H1 (cell line): ENCODE data around the gene BTG2. TPM values are rescaled to one million over a fixed set of nuclear protein-coding genes. Genes with fewer than 3 reads are reported as not detected.

ENCODE experiments used
- CTCF ChIA-PET: fragments of 300-600 bp; sonication (Branson Sonifier 250); formaldehyde crosslinking; loops from one replicate; lab custom pipeline; 2021; ENCODE audit not compliant: partially characterized antibody; lab: Charles Lee
- POLR2A ChIA-PET: fragments of 300-600 bp; sonication (Branson Sonifier 250); formaldehyde crosslinking; loops from one replicate; lab custom pipeline; 2021; ENCODE audit warnings: inconsistent platforms; ENCODE audit not compliant: partially characterized antibody; lab: Charles Lee
- DNase-seq, 2 experiments: peaks; one replicate each; pipeline versions ENCODE4 v3.0.0 to v3.0.0-alpha.2; 2010 to 2022; ENCODE audit warnings: low spot score in 2 of 2, low read depth in 1 of 2, mixed read lengths in 1 of 2
- FAIRE-seq: peaks from 2 replicates; lab custom pipeline; 2011; peaks lifted over from hg19 to GRCh38; lab: Jason Lieb, UNC
- H2AFZ ChIP-seq: 2 replicates; pipeline ENCODE4 v1.8.1; 2012; ENCODE audit warnings: low read length, inconsistent platforms
- H2AK5ac ChIP-seq: 2 replicates; pipeline ENCODE4 v1.6.1; 2013; ENCODE audit warnings: low read depth, low read length
- H2BK120ac ChIP-seq: replicated peaks from 2 replicates; pipeline ENCODE3; 2013; ENCODE audit warnings: low read depth, low read length, inconsistent platforms
- H2BK12ac ChIP-seq: 2 replicates; pipeline ENCODE4 v1.6.1; 2013; ENCODE audit warnings: low read depth, low read length
- H2BK15ac ChIP-seq: 2 replicates; pipeline ENCODE4 v1.6.1; 2013; ENCODE audit warnings: low read length
- H2BK20ac ChIP-seq: 2 replicates; pipeline ENCODE4 v1.6.1; 2013; ENCODE audit warnings: low read length
- H2BK5ac ChIP-seq: 2 replicates; pipeline ENCODE4 v1.6.1; 2013; ENCODE audit warnings: low read depth, low read length
- H3K14ac ChIP-seq: 2 replicates; pipeline ENCODE4 v1.6.1; 2013; ENCODE audit warnings: inconsistent platforms; ENCODE audit not compliant: insufficient read length
- H3K18ac ChIP-seq: 2 replicates; pipeline ENCODE4 v1.6.1; 2013; ENCODE audit warnings: low read length; ENCODE audit errors: extremely low read depth
- H3K23ac ChIP-seq: 2 replicates; pipeline ENCODE4 v1.6.1; 2013; ENCODE audit warnings: inconsistent platforms; ENCODE audit not compliant: insufficient read length
- H3K23me2 ChIP-seq: 2 replicates; pipeline ENCODE4 v1.6.1; 2013; ENCODE audit warnings: low read depth, low read length
- H3K27ac ChIP-seq: 2 replicates; pipeline ENCODE4 v1.6.1; 2011; ENCODE audit warnings: low read depth, low read length, inconsistent platforms
- H3K27me3 ChIP-seq, 4 experiments: replicated peaks in 1 of 4; 1 replicate in 1 of 4; 2 replicates in 3 of 4; pipeline versions ENCODE4 v1.6.1 to v1.8.1; 2011 to 2013; ENCODE audit warnings: low read length in 3 of 4, mild to moderate bottlenecking in 3 of 4, inconsistent platforms in 2 of 4, mixed read lengths in 2 of 4, moderate library complexity in 1 of 4; ENCODE audit not compliant: control insufficient read depth in 3 of 4, insufficient read depth in 3 of 4; ENCODE audit errors: extremely low read depth in 1 of 4
- H3K36me3 ChIP-seq, 4 experiments: 2 replicates each; pipeline versions ENCODE4 v1.6.1 to v1.8.1; 2011 to 2013; ENCODE audit warnings: mild to moderate bottlenecking in 4 of 4, low read length in 3 of 4, moderate library complexity in 2 of 4, control low read depth in 1 of 4, inconsistent platforms in 1 of 4; ENCODE audit not compliant: insufficient read depth in 4 of 4, control insufficient read depth in 2 of 4
- H3K4ac ChIP-seq: replicated peaks from 2 replicates; pipeline ENCODE3; 2013; ENCODE audit warnings: low read length, low read depth, mixed read lengths, inconsistent platforms; ENCODE audit not compliant: insufficient read length
- H3K4me1 ChIP-seq, 4 experiments: replicated peaks in 1 of 4; 1 replicate in 1 of 4; 2 replicates in 3 of 4; pipeline versions ENCODE4 v1.6.1 to v1.8.1; 2011 to 2013; ENCODE audit warnings: low read length in 3 of 4, inconsistent platforms in 2 of 4, mixed read lengths in 1 of 4; ENCODE audit not compliant: insufficient read depth in 4 of 4, control insufficient read depth in 3 of 4
- H3K4me2 ChIP-seq, 2 experiments: 2 replicates each; pipeline versions ENCODE4 v1.6.1 to v1.8.1; 2011 to 2013; ENCODE audit warnings: low read depth in 2 of 2, low read length in 2 of 2, control low read depth in 1 of 2, inconsistent platforms in 1 of 2, mild to moderate bottlenecking in 1 of 2; ENCODE audit not compliant: insufficient read depth in 1 of 2
- H3K4me3 ChIP-seq, 4 experiments: fragments of 200-600, 300-600 bp in 1 of 4; sonication (generic), shearing (Covaris generic), sonication (Bioruptor Twin) in 1 of 4; 2 replicates each; pipeline versions ENCODE4 v1.5.1 to v1.8.1; 2011 to 2016; ENCODE audit warnings: low read length in 4 of 4, low read depth in 3 of 4, control low read depth in 2 of 4, inconsistent platforms in 2 of 4, mild to moderate bottlenecking in 2 of 4, mixed read lengths in 1 of 4, moderate library complexity in 1 of 4; ENCODE audit not compliant: insufficient read depth in 2 of 4; ENCODE audit errors: extremely low read depth in 1 of 4
- H3K56ac ChIP-seq: replicated peaks from 2 replicates; pipeline ENCODE3; 2013; ENCODE audit warnings: low read depth, mild to moderate bottlenecking, mixed read lengths, low read length, inconsistent platforms; ENCODE audit not compliant: insufficient read length
- H3K79me1 ChIP-seq: 2 replicates; pipeline ENCODE4 v1.6.1; 2013; ENCODE audit warnings: low read depth, low read length, control low read depth
- H3K79me2 ChIP-seq, 2 experiments: 2 replicates each; pipeline versions ENCODE4 v1.6.1 to v1.8.1; 2012 to 2013; ENCODE audit warnings: low read length in 2 of 2, mild to moderate bottlenecking in 2 of 2, inconsistent platforms in 1 of 2; ENCODE audit not compliant: insufficient read depth in 2 of 2, control insufficient read depth in 1 of 2
- H3K9ac ChIP-seq, 4 experiments: replicated peaks in 1 of 4; 1 replicate in 1 of 4; 2 replicates in 3 of 4; pipeline versions ENCODE4 v1.6.1 to v1.8.1; 2011 to 2013; ENCODE audit warnings: low read depth in 3 of 4, low read length in 3 of 4, control low read depth in 2 of 4, mild to moderate bottlenecking in 2 of 4, moderate library complexity in 2 of 4, inconsistent platforms in 1 of 4; ENCODE audit errors: extremely low read depth in 1 of 4
- H3K9me3 ChIP-seq, 2 experiments: 2 replicates each; pipeline versions ENCODE4 v1.6.1 to v1.8.1; 2012 to 2013; ENCODE audit warnings: mild to moderate bottlenecking in 2 of 2, moderate library complexity in 2 of 2, control low read depth in 1 of 2, inconsistent platforms in 1 of 2, low read depth in 1 of 2, low read length in 1 of 2, mixed read lengths in 1 of 2; ENCODE audit not compliant: insufficient read depth in 2 of 2
- H4K20me1 ChIP-seq, 2 experiments: replicated peaks in 1 of 2; 2 replicates each; pipeline versions ENCODE3 to v1.8.1; 2011 to 2013; ENCODE audit warnings: inconsistent platforms in 2 of 2, low read length in 2 of 2, mild to moderate bottlenecking in 1 of 2; ENCODE audit not compliant: insufficient read depth in 2 of 2, control insufficient read depth in 1 of 2
- H4K5ac ChIP-seq: 2 replicates; pipeline ENCODE4 v1.6.1; 2013; ENCODE audit warnings: low read length, low read depth, mixed read lengths, inconsistent platforms; ENCODE audit not compliant: insufficient read length
- H4K8ac ChIP-seq: 2 replicates; pipeline ENCODE4 v1.8.0; 2013; ENCODE audit warnings: mild to moderate bottlenecking, moderate library complexity, low read length, inconsistent platforms; ENCODE audit not compliant: insufficient read depth; ENCODE audit errors: extremely low read depth
- H4K91ac ChIP-seq: replicated peaks from 2 replicates; pipeline ENCODE3; 2013; ENCODE audit warnings: low read length, mixed read lengths, inconsistent platforms; ENCODE audit not compliant: insufficient read length
- CBX8 ChIP-seq: fragments of 300-800, 300-1000 bp; sonication (generic); IDR thresholded peaks from 2 replicates; pipeline ENCODE4 v1.7.1; 2016; ENCODE audit warnings: low read depth, low read length, borderline replicate concordance
- RXRA ChIP-seq: IDR thresholded peaks from 2 replicates; pipeline ENCODE4 v1.6.1; 2011; ENCODE audit warnings: low read depth, mild to moderate bottlenecking, low read length, moderate library complexity; ENCODE audit not compliant: insufficient read depth
- SP1 ChIP-seq: IDR thresholded peaks from 2 replicates; pipeline ENCODE4 v1.6.1; 2011; ENCODE audit warnings: low read depth, low read length
- WGBS, 2 experiments: shearing (Covaris generic) in 1 of 2; methylation state at CpG; one replicate each; pipeline versions ENCODE4 v1.1.6 to v1.1.7; 2013 to 2015; ENCODE audit warnings: low lambda C conversion rate in 2 of 2, mixed read lengths in 2 of 2, inconsistent platforms in 1 of 2, low coverage in 1 of 2, missing lambda C conversion rate in 1 of 2; ENCODE audit not compliant: insufficient replicate concordance in 2 of 2, insufficient coverage in 1 of 2, insufficient read length in 1 of 2; ENCODE audit errors: extremely low coverage in 1 of 2, missing lambda C conversion rate in 1 of 2; 5-methylcytosine and 5-hydroxymethylcytosine counted together
- polyA plus RNA-seq, 7 experiments: library from polyadenylated mRNA; depleted of rRNA in 3 of 7; stranded (reverse) in 5 of 7; unstranded in 2 of 7; fragments of >200 nt in 5 of 7; fragments of 200-250 nt in 2 of 7; gene quantifications; 1 replicate in 5 of 7; 2 replicates in 1 of 7; 4 replicates in 1 of 7; pipeline versions ENCODE4 v1.2.1 to v1.2.3, GENCODE V29; 2011 to 2013; ENCODE audit warnings: missing spikeins in 2 of 7, mixed read lengths in 2 of 7
- total RNA-seq: library from RNA; stranded (reverse); fragmentation: NEBNext Ultra II Directional; extraction: Animal tissue kit (Norgen Biotek cat#: 25700); gene quantifications from 2 replicates; pipeline ENCODE4 v1.2.1, GENCODE V29; 2021
- TF ChIP-seq, protein P1 (sequence below): IDR thresholded peaks from 2 replicates; pipeline ENCODE4 v1.6.1; 2012; ENCODE audit warnings: low read length, inconsistent platforms

The BTG2 gene
- total and polyA plus RNA-seq, 2 of the 8 experiments (the other 6 are each of a cell fraction or from before 2014, with no cell fraction given) = 4.8 to 11.0 TPM

DNA sequence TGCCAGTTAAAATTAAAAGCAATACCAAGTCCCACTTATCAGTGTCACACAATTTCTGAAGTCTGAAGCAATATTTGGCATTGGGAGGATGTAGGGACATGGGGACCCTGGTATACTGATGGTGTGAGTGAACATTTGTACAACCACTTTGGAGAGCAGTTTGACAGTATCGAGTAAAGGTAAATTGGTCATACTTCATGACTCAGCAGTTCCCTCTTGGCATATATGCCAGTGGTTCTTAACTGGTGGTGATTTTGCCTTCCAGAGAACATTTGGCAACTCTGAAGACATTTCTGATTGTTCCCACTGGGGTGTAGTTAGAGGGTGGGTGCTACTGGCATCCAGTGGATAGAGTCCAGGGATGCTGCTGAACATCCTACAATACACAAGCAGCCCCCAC, 25.9 kb downstream of the BTG2 start:
- no peak overlapping the region for H2BK12ac ChIP-seq
- no peaks in the 10 kb centered on the region for H4K20me1 ChIP-seq
- ChIA-PET POLR2A (no interaction called here), CTCF (interaction anchor here (0.7 to 20.7 kb wide), 5 partner anchors 9 to 172 kb away, joined by 3 to 785 read pairs (median 5); no protein-coding TSS in a partner anchor)
- H2BK20ac ChIP-seq = no peak overlapping the region
- H2AFZ ChIP-seq = no peak overlapping the region
- H3K36me3 ChIP-seq = no peaks in the 10 kb centered on the region
- no peak overlapping the region for H3K27ac ChIP-seq
- no peak overlapping the region for H3K4me2 ChIP-seq
- H3K23ac ChIP-seq = no peak overlapping the region
- no peak overlapping the region for H2BK5ac ChIP-seq
- no peak overlapping the region for H3K18ac ChIP-seq
- H4K8ac ChIP-seq = no peak overlapping the region
- peaks cover 6 to 19% (median 10%) of the 10 kb centered on the region in 4 experiments for H3K4me1 ChIP-seq
- H3K9ac ChIP-seq = no peak overlapping the region
- H3K14ac ChIP-seq = no peak overlapping the region
- no peak for FAIRE-seq
- 100% methylated on average over 1 of the region's 1 CpG; no CpG with 5 or more reads in 1 of the 2 experiments for WGBS, 2 experiments
- H3K79me2 ChIP-seq = no peaks in the 10 kb centered on the region
- no peak overlapping the region for H2BK120ac ChIP-seq
- no peak overlapping the region for H2AK5ac ChIP-seq
- peaks cover 4% of the 10 kb centered on the region; the same call in 1 of the 2 replicates for H3K23me2 ChIP-seq
- TF ChIP-seq SP1 (no peak), RXRA (no peak), CBX8 (no peak)
- TF ChIP-seq, protein P1, sequence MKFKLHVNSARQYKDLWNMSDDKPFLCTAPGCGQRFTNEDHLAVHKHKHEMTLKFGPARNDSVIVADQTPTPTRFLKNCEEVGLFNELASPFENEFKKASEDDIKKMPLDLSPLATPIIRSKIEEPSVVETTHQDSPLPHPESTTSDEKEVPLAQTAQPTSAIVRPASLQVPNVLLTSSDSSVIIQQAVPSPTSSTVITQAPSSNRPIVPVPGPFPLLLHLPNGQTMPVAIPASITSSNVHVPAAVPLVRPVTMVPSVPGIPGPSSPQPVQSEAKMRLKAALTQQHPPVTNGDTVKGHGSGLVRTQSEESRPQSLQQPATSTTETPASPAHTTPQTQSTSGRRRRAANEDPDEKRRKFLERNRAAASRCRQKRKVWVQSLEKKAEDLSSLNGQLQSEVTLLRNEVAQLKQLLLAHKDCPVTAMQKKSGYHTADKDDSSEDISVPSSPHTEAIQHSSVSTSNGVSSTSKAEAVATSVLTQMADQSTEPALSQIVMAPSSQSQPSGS = no peak
- TF ChIP-seq, all 59 proteins: peak for 0
- no peak overlapping the region for H3K4me3 ChIP-seq
- H3K56ac ChIP-seq = no peak overlapping the region
- H4K91ac ChIP-seq = no peak overlapping the region
- peaks cover 0 to 13% (median 5%) of the 10 kb centered on the region in 4 experiments; a peak in 4 of 7 replicates for H3K27me3 ChIP-seq
- no peaks in the 10 kb centered on the region for H3K79me1 ChIP-seq
- no peak overlapping the region for H4K5ac ChIP-seq
- no peak overlapping the region for H2BK15ac ChIP-seq
- no peak overlapping the region for H3K4ac ChIP-seq
- H3K9me3 ChIP-seq = no peaks in the 10 kb centered on the region
- DNase-seq = no peak
